HG03095 (cell line): Measurements from ENCODE around the gene WDR93.
"Not testable (repeated sequence)": the region's sequence is repeated elsewhere in the genome, so short reads cannot be mapped to it uniquely, and the experiment has no call there.

Experiments used
- ATAC-seq: cut with Tn5 transposase; IDR thresholded peaks from one replicate; pipeline ENCODE4 v1.9.1; 2021; ENCODE audit warnings: moderate library complexity; ENCODE audit not compliant: unreplicated experiment

Gene WDR93

DNA sequence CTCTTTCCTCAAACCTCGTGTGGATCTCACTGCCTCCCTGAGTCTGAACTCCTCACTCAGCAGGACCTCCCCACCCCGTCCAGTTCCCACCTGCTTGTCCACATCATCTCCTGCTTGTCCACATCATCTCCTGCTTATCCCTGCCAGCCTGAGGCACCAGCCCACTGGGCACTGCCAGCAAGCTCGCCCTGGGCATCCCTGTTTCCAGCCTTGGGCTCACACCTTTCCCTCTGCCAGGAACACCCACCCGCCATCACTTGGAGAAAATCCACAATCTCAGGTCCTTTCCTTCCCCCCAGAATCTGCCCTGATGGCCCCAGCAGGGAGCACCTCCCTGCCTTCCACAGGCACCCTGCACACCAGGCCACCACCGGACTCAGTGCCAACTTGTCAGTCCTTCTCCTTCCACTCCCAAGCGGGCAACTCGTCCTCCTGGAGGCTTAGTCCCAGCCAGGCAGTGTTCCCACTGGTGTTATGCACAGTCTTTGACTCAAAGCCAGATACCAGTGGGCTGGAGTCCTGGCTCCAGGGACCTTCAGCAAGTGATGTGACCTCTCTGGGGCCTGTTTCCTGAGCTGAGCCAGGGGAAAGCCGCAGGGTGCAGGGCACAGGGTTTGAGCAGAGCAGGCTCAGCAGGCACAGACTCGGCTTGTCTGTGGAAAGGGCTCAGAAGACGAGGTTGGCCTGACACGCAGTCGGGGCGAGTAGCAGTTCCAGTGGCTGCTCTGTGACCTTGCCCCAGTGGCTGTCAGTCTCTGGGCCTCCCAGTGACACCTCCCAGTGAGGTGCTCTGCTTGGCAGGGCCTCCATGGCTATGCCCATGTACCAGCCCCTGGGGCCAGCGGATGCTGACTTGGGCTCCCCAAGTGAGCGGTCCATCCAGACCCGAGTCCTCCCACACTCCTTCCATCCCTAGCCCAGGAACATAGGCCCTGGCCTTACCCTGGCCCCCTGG lies 76.0 kb downstream of the WDR93 start:
- ATAC-seq, result no peak

DNA sequence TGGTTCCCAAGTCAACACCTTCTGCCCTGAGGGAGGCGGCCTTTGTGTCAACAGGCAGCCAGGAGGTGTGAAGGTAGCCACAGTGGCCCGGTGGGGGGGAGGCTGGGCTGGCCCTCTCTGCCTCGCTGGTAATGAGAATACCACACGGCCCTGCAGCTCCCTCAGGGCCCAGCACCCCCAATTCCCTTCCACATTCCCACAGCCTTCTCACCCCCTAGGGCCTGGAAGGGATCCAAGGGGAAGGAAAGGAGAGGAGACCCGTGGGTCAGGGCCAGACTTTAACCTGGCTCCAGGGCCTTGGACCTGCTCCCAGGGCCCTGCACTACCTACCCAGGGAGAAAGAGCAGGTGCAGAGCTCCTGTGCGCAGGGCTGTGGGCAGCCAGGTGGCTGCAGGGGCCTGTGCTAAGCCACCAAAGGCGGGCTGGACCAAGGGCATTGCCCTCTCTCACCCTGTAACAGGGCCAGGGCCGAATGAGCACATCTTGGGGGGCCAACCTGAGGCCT lies 76.9 kb downstream of the WDR93 start:
- no peak for ATAC-seq

DNA sequence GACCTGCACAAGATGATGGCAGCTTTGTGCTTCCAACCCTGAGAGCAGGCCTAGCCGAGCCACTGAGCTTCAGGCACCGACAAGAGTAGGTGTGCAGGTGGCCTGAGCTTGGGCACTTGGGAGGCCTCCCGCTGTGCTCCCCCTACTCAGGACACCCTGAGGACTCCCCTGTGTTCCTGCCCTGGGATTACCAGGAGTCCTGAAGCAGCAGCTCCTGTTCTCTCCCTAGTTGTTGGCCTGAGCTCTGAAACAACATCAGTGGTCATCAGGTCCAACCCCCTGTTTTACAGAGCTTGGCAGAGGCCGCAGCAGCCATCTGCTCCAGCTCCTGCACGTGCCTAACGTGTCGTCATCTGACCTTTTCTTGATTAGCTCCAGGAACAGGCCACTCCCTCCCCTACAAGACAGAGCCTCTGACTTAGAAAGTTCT lies 77.5 kb downstream of the WDR93 start:
- no peak for ATAC-seq

DNA sequence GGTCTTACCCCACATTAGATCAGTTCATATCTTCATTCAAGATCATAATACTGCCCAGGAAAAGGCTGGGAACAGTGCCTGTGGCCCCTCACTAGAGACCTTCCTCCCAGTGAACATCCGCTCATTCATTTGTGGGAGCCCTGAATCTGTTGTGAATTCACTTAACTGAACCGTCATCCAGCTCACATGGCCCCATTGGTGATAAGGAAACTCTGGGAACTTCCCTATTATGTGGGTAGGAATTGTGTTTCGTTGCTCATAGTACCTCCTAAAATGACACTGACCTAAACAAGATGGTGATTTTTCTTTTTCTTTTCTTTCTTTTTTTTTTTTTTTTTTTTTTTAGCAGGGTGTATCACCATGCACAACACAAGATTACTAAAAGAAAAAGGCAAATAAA lies 78.8 kb downstream of the WDR93 start:
- ATAC-seq, result no peak

DNA sequence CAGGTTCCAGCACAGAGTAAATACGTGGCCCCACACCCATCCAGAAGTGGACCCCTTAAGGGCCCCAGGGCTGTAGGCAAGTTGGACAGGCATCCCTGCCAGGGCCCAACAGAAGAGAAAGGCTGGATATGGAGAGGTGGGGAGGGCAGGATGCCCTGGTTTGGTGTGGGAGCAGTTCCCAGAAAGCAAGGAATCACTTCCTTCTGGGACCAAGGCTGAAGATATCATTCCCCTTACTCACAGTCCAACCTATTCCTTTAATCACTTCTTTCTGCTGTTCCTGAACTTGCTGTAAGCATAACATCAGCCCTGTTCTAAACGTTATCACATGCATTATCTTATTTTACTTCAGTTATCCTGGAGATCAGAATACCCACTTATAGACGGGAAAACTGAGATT lies 79.4 kb downstream of the WDR93 start:
- ATAC-seq, result no peak

DNA sequence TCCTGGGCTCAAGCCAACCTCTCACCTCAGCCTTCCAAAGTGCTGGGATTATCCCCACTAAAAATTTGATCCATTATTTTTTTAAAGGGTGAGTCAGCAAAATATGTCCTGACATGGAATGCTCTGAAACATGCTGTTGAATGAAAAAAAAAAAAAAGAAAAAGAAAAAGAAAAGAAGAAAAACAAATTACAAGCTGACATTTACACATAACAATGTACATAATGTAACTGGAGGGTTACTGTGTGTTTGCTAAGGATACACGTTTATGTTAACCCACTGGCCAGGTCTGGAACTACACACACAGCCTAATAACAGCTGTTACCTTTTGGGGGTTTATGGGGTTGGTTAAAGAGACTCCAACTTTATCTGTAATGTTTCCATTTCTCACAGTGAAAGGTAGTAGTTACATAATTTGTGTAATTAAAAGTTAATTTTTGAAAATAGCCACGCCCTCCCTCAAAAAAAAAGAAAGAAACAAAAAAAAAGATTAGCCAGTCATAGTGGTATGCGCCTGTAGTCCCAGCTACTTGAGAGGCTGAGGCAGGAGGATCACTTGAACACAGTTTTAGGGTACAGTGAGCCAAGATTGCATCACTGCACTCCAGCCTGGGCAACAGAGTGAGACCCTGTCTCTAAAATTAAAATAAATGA lies 82.4 kb downstream of the WDR93 start:
- ATAC-seq, result no peak

DNA sequence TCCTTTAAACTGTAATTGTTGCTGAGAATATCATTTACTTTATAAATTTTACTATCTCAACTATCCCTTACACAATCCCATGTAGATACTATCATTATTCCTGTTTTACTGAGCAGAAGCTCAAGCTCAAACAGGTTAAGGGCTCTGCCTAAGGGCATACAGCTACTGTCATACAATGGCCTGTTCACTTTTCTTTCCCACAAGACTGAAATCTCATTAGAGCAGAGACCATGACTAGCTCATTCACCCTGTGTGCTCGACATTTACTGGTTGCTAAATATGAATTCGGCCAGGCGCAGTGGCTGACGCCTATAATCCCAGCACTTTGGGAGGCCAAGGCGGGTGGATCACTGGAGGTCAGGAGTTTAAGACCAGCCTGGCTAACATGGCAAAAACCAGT lies 83.9 kb downstream of the WDR93 start:
- ATAC-seq, result no peak

DNA sequence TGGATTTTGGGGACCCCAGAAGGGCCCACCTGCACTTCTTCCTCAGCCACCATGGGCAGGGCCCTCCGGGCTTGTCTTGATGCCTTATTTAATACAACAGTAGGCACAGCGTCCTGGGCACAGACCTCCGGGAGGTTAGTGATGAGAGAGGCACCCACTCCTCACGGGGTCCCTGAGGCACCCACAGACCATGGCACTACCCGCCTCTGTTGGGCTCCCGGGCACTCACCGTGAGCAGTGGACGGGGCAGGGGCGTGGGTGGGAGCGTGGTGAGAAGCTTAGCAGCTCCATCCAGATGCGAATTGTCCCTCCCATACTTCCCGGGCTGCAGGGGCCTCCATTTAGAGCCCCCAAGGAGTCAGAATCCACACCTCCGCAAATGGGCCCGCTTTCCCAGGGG lies 85.2 kb downstream of the WDR93 start:
- no peak for ATAC-seq

DNA sequence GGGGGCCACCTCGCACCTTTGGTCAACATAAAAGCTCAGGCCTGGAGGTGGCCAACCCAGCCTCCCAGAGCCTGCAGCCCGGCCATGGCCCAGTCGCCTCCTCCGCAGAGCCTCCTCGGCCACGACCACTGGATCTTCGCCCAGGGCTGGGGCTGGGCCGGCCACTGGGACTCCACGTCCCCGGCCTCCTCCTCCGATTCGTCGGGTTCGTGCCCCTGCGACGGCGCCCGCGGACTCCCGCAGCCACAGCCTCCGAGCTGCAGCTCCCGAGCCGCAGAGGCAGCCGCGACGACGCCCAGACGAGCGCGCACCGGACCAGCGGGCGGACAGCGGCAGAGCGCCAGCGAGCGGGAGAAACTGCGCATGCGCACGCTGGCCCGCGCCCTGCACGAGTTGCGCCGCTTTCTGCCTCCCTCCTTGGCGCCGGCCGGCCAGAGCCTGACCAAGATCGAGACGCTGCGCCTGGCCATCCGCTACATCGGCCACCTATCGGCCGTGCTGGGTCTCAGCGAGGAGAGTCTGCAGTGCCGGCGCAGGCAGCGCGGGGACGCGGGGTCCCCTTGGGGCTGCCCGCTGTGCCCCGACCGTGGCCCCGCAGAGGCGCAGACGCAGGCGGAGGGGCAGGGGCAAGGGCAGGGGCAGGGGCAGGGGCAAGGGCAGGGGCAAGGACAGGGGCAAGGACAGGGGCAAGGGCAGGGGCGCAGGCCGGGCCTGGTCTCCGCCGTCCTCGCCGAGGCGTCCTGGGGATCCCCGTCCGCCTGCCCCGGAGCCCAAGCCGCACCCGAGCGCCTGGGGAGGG lies 85.9 kb downstream of the WDR93 start, which contains the start of gene MESP2:
Gene MESP2, plus strand, starts transcription at position 59 of the 799 bp plus-strand sequence. Its CDS starts 26 bp downstream, at position 85.
- ATAC-seq, result peak; percentile 55

DNA sequence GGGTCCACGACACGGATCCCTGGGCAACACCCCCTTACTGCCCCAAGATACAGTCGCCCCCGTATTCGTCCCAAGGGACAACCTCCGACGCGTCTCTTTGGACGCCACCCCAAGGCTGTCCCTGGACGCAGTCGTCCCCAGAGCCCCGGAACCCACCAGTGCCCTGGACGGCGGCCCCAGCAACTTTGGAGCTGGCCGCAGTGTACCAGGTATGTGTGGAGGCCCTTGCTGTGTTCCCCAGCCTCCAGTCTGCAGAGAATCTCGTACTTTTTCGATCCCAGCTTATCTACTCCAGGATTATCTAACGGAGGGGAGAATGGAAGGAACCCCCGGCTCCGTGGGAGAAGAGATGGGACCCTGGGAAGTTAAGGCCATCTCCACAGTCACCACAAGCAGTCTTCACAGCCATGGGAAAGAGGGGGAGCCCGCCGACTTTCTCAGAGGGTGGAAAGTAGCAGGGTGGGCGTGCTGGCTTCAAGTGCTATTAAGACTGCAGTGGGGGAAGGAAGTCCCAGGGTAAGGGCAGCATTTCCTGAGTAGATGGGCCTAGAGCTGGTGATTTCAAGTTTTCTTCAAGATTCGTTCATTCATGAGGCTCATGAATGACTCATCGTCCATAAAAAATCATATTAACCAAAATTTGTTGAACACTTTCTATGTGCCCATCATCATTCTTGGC lies 86.6 kb downstream of the WDR93 start:
- ATAC-seq, result no peak

DNA sequence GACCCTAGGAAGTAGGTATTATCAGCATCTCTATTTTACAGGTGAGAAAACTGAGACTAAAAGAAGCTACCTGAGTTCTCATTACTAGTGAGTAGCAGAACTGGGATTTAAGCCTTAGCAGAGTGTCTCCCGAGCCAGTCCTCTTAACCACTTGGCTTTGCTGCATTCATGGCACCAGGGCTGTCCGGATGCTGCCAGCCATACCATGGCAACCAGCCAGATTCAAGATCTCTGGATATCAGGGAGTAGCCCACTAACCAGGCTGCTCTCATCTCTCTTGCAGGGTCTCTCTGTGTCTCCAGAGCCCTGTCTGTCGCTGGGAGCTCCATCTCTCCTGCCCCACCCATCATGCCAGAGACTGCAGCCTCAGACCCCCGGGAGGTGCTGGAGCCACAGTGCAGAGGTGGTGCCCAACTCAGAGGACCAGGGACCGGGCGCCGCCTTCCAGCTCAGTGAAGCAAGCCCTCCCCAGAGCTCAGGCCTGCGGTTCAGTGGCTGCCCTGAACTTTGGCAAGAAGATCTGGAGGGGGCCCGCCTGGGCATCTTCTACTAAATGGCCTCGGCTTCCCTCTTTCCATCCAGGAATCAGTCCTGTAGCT lies 87.3 kb downstream of the WDR93 start:
- no peak for ATAC-seq

DNA sequence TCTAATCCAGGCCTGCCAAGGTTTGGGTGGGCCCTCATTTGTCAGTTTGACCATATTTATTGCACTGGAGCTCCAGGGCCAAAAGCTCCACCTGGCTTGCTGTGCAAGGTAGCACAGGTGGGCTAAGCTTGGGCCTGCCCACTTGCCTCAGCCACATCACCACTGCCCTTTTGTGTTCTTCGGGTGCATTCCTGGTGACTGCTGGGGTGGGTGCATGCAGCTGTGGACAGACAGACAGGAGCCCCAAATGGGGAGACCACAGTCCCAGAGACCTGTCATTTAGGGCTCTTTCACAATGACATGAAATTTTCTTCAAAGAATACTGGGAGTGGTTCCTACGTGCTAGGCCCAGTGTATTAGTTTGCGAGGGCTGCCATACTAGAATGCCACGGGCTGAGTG lies 88.2 kb downstream of the WDR93 start:
- ATAC-seq, result no peak

DNA sequence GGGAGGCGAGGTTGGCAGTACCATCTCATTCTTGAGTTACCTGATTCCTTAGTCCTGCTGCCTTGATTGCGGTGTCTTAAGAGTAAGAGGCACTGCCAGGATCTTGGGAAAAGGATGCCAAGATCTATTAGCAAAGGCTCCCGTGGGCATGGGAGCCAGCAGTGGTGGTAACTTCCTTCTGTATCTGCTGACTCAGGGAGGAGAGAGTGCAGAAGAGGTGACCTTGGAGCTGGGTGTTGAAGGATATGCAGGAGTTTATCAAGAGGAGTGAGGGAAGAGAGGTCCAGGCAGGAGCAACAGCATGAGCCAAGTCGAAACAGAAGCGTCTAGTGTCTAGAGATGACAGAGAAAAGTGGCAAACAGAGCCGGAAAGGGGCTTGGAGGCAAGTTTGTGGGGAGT lies 90.0 kb downstream of the WDR93 start:
- no peak for ATAC-seq

DNA sequence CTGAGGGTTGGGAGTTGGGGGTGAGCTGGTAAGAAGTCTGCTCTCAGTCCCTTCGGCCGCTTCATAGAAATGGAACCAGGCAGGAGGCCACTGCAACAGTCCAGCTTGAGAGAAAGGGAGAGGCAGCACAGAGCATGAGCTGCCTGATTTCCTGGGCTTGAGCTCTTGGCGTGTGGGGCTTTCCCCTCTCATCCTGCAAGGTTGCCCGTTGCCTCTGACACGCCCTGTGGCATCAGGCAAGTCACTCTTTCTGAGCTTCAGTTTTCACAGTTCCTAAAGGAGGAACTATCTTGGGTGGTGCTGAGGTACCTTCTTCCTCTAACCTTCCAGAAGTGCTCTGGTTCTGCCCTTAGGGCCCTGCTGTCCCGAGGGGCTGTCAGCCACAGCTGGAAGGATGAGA lies 90.4 kb downstream of the WDR93 start:
- ATAC-seq, result no peak

DNA sequence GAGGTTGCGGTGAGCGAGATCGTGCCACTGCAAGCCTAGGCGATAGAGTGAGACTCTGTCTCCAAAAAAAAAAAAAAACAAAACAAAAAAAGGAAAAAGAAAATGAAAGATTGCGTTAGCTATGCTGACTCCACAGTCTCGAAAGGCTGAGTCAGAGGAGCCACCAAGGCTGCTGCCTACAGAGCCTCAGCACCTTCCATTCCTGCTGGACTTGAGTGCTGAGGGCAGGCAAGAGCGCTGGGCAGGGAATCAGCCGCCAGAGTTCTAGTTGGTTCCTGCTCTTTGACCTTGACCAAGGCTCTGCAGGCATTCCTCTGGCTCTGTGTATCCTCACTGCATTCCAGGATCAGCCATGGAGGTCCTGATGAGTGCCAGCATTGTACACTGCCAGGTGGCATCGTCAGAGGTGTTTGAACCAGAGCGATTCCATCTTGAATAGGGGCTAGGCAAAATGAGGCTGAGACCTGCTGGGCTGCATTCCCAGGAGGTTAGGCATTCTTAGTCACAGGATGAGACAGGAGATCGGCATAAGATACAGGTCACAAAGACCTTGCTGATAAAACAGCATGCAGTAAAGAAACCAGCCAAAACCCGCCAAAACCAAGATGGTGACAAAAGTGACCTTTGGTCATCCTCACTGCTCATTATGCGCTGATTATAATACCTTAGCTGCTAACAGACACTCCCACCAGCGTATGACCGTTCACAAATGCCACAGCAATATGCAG lies 91.4 kb downstream of the WDR93 start:
- ATAC-seq, result peak; percentile 44

DNA sequence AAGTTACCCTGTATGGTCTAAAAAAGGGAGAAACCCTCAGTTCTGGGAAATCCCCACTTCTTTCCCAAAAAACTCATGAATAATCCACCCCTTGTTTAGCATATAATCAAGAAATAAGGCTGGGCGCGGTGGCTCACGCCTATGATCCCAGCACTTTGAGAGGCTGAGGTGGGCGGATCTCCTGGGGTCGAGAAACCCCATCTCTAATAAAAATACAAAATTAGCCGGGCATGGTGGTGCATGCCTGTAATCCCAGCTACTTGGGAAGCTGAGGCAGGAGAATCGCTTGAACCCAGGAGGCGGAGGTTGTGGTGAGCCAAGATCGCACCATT lies 92.0 kb downstream of the WDR93 start:
- ATAC-seq, result not testable (repeated sequence)

DNA sequence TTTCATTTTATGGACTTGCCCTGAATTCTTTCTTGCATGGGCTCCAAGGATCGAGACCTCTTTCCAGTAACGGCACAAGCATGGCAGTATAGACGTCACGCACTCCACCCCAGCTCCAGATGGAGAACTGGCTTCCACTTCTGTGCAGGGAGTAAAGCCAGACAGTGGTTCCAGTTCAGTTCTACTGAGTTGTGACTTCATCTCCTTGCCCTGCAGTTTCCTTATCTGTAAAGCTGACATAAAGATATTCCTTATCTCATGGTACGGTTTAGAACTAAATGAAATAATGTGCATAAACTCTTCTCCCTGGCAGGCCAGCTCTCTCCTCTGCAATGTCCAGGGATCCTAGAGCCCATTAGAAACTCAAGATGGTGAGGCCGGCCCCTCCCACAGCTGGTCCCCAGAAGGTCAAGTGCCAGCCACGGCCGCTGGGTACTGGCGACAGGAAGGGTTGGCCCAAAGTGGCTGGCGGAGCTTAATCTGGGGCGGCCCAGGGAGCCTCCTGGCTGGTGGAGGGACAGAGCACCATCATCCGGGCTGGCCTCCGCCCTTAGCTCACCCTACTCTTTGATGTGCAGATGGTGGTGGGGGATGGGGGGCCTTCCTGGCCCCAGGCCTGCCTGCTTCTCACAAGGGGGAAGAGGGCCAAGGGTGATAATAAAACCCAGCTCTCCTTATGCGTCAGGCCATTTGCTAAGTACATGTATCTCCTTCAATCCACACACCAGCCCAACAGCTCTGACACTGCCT lies 92.7 kb downstream of the WDR93 start:
- ATAC-seq, result no peak

DNA sequence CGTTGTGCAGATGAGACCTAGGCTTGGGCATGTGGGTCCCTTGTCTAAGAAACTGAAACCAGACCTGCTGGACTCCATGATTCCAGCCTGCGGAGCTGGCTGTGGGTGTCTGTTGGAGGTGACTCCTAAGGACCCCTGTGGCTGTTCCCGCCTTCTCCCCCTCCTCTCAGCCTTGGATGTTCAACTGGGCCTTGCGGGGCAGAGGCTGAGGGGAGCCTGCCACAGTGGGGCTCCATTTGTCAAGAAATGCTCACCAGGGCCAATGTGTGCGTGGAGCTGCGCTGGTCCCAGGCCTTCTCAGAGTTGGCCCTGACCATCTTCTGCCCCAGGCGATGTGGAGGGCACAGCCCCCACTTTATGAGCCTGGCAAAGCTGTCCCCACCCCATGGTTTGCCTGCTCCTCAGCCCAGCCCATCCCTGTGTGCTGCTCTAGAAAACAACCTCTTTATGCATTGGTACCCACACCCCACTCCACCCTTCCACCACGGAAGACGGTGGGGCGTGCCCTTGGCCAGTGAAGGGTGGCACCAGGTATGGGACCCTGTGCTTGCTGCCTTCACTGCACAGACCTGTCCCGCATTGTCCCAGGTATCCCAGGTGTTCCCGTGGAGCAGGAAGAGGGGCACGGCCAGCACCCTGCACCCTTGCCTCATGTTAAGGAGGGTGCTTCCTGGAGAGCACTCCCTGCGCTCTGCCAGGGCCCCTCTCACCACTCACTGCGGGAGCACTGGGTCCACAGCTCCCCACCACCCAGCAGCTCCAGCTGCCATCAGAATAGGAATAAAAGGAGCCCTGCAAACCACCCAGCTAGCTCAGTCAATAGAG lies 93.5 kb downstream of the WDR93 start:
- no peak for ATAC-seq
